GM23248 (cell line): ENCODE measurements around the gene MORC3.

Experiments
- EZH2 ChIP-seq: fragments of 200-600 bp; sonication (generic); IDR thresholded peaks from 2 replicates; pipeline ENCODE4 v1.6.1; 2018; ENCODE audit warnings: antibody characterized with exemption, mild to moderate bottlenecking; ENCODE audit not compliant: insufficient read depth, poor library complexity, severe bottlenecking
- EZH2phosphoT487 ChIP-seq: fragments of 200-600 bp; sonication (generic); IDR thresholded peaks from 2 replicates; pipeline ENCODE4 v1.6.1; 2018; ENCODE audit warnings: antibody characterized with exemption, moderate library complexity, mild to moderate bottlenecking, low read depth; ENCODE audit not compliant: insufficient read depth

DNA sequence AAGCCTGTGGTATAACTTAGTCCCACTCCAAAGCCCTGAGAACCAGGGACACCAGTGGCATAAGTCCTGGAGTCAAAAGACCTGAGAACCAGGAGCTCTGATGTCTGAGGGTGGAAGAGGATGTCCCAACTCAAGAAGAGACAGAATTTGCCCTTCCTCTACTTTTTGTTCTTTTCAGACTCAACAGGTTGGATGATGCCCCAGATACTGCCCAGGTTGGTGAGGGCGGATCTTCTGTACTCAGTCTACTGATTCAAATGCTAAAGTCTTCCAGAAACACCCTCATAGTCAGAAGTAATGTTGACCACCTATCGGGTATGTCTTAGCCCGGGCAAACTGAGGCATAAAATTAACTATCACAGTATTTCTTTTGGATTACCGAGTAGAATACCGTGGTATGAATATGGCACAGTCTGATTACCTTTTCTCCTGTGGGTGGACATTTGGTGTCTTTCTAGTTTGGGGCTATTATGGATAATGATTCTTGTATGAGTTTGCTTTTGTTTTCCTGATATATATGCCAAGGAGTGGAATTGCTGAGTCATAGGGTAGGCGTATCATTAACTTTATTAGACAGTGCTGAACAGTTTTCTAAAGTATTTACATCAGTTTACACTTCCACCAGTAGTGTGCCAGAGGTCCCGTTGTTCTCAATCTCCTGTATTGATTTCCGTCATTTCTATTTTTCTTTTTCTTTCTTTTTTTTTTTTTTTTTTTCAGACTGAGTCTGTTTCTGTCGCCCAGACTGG lies 62.0 kb downstream of the MORC3 start:
- no peak for TF ChIP-seq EZH2
- no peak for TF ChIP-seq EZH2phosphoT487
